Measurements from ENCODE around the gene TNRC6B. TPM values are rescaled to one million over a fixed set of nuclear protein-coding genes. Genes with fewer than 3 reads are reported as not detected.
A peak's percentile ranks its signal among the peaks of the same experiment; 100 is the strongest.

Gene TNRC6B
- total RNA-seq, 4 donors from 2014 or later: 41.8 to 50.9 (median 47.8) TPM

DNA sequence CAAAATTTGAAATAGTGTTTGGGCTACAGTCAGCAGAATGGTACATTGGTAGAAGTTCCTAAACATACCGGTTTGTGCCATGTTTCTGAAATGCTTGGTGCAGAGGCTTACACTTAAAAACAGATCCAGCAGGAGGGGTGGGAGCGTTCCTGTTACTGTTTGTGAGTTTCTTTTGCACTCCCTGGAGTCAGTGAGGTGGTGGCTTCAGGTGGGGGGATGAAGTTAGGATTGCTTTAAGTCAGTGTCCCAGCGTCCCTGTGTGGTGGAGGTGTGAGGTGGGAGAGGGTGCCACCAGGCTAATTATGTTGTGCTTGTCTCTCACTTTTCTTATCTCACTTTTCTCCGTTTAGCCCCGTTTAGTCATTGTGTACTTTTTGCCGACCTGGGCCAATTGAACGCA lies 9.7 kb downstream of the TNRC6B start:
- DNase-seq (ENCODE audit: low spot score in 2 of 2): no peak
- Histone ChIP-seq H3K36me3 (no peaks in the 10 kb centered on the region), H3K4me1 (peaks cover 0 to 71% (median 18%) of the 10 kb centered on the region in 4 donors), H3K9me3 (no peaks in the 10 kb centered on the region), H3K27me3 (no peaks in the 10 kb centered on the region), H3K4me3 (no peak overlapping the region), H3K27ac (no peak overlapping the region)
- 82 to 83% methylated on average over 7 of the region's 7 CpGs for WGBS, 2 donors
- no peak for TF ChIP-seq EP300 (IDR thresholded peaks at IDR 0.05)
- TF ChIP-seq, protein P1, sequence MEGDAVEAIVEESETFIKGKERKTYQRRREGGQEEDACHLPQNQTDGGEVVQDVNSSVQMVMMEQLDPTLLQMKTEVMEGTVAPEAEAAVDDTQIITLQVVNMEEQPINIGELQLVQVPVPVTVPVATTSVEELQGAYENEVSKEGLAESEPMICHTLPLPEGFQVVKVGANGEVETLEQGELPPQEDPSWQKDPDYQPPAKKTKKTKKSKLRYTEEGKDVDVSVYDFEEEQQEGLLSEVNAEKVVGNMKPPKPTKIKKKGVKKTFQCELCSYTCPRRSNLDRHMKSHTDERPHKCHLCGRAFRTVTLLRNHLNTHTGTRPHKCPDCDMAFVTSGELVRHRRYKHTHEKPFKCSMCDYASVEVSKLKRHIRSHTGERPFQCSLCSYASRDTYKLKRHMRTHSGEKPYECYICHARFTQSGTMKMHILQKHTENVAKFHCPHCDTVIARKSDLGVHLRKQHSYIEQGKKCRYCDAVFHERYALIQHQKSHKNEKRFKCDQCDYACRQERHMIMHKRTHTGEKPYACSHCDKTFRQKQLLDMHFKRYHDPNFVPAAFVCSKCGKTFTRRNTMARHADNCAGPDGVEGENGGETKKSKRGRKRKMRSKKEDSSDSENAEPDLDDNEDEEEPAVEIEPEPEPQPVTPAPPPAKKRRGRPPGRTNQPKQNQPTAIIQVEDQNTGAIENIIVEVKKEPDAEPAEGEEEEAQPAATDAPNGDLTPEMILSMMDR (IDR thresholded peaks at IDR 0.05): no peak
- no peak for TF ChIP-seq POLR2A (IDR thresholded peaks at IDR 0.05)

DNA sequence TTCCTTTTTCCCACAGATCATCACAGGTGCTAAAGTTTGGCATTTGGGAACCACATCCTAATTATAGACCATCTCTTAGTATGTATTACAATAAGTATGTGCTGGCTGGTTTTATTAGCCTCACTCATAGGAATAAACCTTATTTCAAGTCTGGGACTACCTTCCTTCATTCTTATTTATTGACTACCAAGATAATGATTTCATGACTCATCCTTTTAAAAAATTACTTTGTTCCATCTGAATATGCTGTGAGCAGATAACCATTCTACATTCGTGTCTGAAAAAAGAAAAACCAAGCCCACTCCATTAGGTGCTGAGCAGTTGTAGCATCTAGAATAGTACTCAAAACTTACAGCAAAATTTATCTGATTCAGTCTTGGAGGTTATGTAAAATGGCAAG lies 12.3 kb downstream of the TNRC6B start:
- TF ChIP-seq POLR2A (IDR thresholded peaks at IDR 0.05): no peak
- TF ChIP-seq, protein P1 (IDR thresholded peaks at IDR 0.05): no peak
- no peak for TF ChIP-seq EP300 (IDR thresholded peaks at IDR 0.05)
- H3K4me1 ChIP-seq: peaks cover 0 to 70% (median 19%) of the 10 kb centered on the region in 4 donors

GRCh38 chr22:40190501-40190900 lies 12.8 kb downstream of the TNRC6B start:
- H3K36me3 ChIP-seq: no peaks in the 10 kb centered on the region
- H3K27ac ChIP-seq: no peak overlapping the region
- WGBS, 2 donors: 35 to 60% methylated on average over 2 of the region's 2 CpGs

More for the DNA sequence above, 12.3 kb downstream of the TNRC6B start:
- no peak for DNase-seq (ENCODE audit: low spot score in 2 of 2)
- Histone ChIP-seq H3K4me3 (no peak overlapping the region), H3K27ac (no peak overlapping the region), H3K36me3 (no peaks in the 10 kb centered on the region), H3K9me3 (no peaks in the 10 kb centered on the region), H3K27me3 (no peaks in the 10 kb centered on the region)
- 64 to 65% methylated on average over 1 of the region's 1 CpG for WGBS, 2 donors

GRCh38 chr22:40193429-40194421 lies 16.0 kb downstream of the TNRC6B start:
- Histone ChIP-seq H3K36me3 (no peaks in the 10 kb centered on the region), H3K4me3 (no peak overlapping the region), H3K4me1 (peaks cover 0 to 75% (median 33%) of the 10 kb centered on the region in 4 donors), H3K9me3 (no peaks in the 10 kb centered on the region), H3K27me3 (no peaks in the 10 kb centered on the region), H3K27ac (peak overlapping the region in 2 of 4 donors; percentile 8 to 26)
- TF ChIP-seq POLR2A (IDR thresholded peaks at IDR 0.05) (no peak), EP300 (IDR thresholded peaks at IDR 0.05) (no peak)
- TF ChIP-seq, protein P1 (IDR thresholded peaks at IDR 0.05): peak in 2 of 5 experiments; percentile 7 to 18
- DNase-seq (ENCODE audit: low spot score in 2 of 2): no peak
- WGBS, 2 donors: 59% methylated on average over 13 of the region's 13 CpGs

More at GRCh38 chr22:40190501-40190900, 12.8 kb downstream of the TNRC6B start:
- H3K27me3 ChIP-seq: no peaks in the 10 kb centered on the region
- H3K4me1 ChIP-seq: peaks cover 0 to 66% (median 19%) of the 10 kb centered on the region in 4 donors
- no peaks in the 10 kb centered on the region for H3K9me3 ChIP-seq
- no peak overlapping the region for H3K4me3 ChIP-seq
- no peak for DNase-seq (ENCODE audit: low spot score in 2 of 2)
- TF ChIP-seq, protein P1 (IDR thresholded peaks at IDR 0.05): no peak
- TF ChIP-seq POLR2A (IDR thresholded peaks at IDR 0.05): no peak
- TF ChIP-seq EP300 (IDR thresholded peaks at IDR 0.05): no peak

DNA sequence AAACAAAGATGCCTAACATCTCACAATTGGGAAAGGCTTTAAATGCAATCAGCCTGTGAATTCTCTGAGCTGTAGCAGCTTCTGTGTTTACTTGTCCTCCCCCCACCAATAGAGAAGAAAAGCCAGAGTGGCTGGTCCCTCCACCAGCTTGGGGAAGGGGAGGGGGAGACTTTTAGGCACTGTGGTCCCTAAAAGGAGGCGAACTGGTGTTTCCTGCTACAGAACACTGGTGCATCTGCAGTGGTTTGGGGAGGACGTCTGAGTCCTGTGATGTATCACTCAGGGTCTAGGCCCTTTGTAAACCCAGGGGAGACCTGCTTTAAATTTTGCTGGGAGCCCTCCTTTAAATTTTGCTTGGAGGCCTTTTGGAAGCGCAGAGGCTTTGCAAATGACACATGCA lies 16.9 kb downstream of the TNRC6B start:
- no peak for TF ChIP-seq EP300 (IDR thresholded peaks at IDR 0.05)
- TF ChIP-seq, protein P1 (IDR thresholded peaks at IDR 0.05): no peak
- TF ChIP-seq POLR2A (IDR thresholded peaks at IDR 0.05): no peak
- DNase-seq (ENCODE audit: low spot score in 2 of 2): no peak
- WGBS, 2 donors: 56 to 62% methylated on average over 3 of the region's 3 CpGs
- Histone ChIP-seq H3K27ac (peak overlapping the region in 1 of 4 donors; percentile 4), H3K9me3 (no peaks in the 10 kb centered on the region), H3K4me3 (no peak overlapping the region), H3K36me3 (no peaks in the 10 kb centered on the region), H3K4me1 (peaks cover 0 to 65% (median 33%) of the 10 kb centered on the region in 4 donors), H3K27me3 (no peaks in the 10 kb centered on the region)

Measured in tibial nerve (tissue), 4 donors.